HepG2 (cell line): ENCODE results near the gene IFT122. TPM values are rescaled to one million over a fixed set of nuclear protein-coding genes. Genes with fewer than 3 reads are reported as not detected.

ENCODE experiments used
- ARID5B ChIP-seq: IDR thresholded peaks from 2 replicates; pipeline ENCODE4 v1.4.0; 2020; ENCODE audit warnings: mild to moderate bottlenecking, missing genetic modification reagents
- ATF7 ChIP-seq, 2 experiments: fragments of 450-650 bp in 1 of 2; sonication (generic) in 1 of 2; formaldehyde crosslinking in 1 of 2; IDR thresholded peaks; 2 replicates each; pipeline versions ENCODE4 v1.4.0 to v1.6.1; 2016 to 2020; ENCODE audit warnings: antibody characterized with exemption in 1 of 2, mild to moderate bottlenecking in 1 of 2, missing genetic modification reagents in 1 of 2
- CREM ChIP-seq, 2 experiments: sonication (generic) in 1 of 2; formaldehyde crosslinking in 1 of 2; IDR thresholded peaks; 2 replicates each; pipeline versions ENCODE4 v1.4.0 to v1.6.1; 2016 to 2020; ENCODE audit warnings: antibody characterized with exemption in 1 of 2, mild to moderate bottlenecking in 1 of 2, missing genetic modification reagents in 1 of 2
- ELF1 ChIP-seq: sonication (generic); formaldehyde crosslinking; IDR thresholded peaks from 2 replicates; pipeline ENCODE4 v1.4.0; 2020; ENCODE audit warnings: missing genetic modification reagents
- ETS1 ChIP-seq: sonication (generic); formaldehyde crosslinking; IDR thresholded peaks from 2 replicates; pipeline ENCODE4 v1.4.0; 2020; ENCODE audit warnings: missing genetic modification reagents
- HMG20A ChIP-seq: IDR thresholded peaks from 2 replicates; pipeline ENCODE4 v1.6.1; 2016; ENCODE audit warnings: borderline replicate concordance
- MLXIP ChIP-seq: sonication (generic); formaldehyde crosslinking; IDR thresholded peaks from 2 replicates; pipeline ENCODE4 v1.9.0; 2021; ENCODE audit warnings: missing genetic modification reagents, borderline replicate concordance
- RAD51 ChIP-seq: fragments of 450-650 bp; IDR thresholded peaks from 2 replicates; pipeline ENCODE4 v1.6.1; 2016; ENCODE audit warnings: borderline replicate concordance
- RARA ChIP-seq: IDR thresholded peaks from 2 replicates; pipeline ENCODE4 v1.6.1; 2016; ENCODE audit warnings: missing genetic modification reagents, missing compliant biosample characterization
- RFX3 ChIP-seq: IDR thresholded peaks from 2 replicates; pipeline ENCODE4 v1.6.1; 2016; ENCODE audit warnings: missing biosample characterization, missing genetic modification reagents
- SALL1 ChIP-seq: sonication (generic); formaldehyde crosslinking; IDR thresholded peaks from 2 replicates; pipeline ENCODE4 v1.8.0; 2022; ENCODE audit warnings: mild to moderate bottlenecking, missing genetic modification reagents
- U2AF1 ChIP-seq: fragments of 200-400 bp; formaldehyde crosslinking; optimal IDR thresholded peaks from 2 replicates; pipeline ENCODE3; 2017; ENCODE audit warnings: mild to moderate bottlenecking, low read depth, low read length
- YY1 ChIP-seq: IDR thresholded peaks from 2 replicates; pipeline ENCODE4 v1.6.1; 2011; ENCODE audit warnings: low read length, low read depth, moderate library complexity, mild to moderate bottlenecking; ENCODE audit not compliant: insufficient read depth, insufficient replicate concordance
- ZNF12 ChIP-seq: sonication (generic); formaldehyde crosslinking; IDR thresholded peaks from 2 replicates; pipeline ENCODE4 v1.5.0; 2020; ENCODE audit warnings: missing genetic modification reagents
- ZNF30 ChIP-seq: sonication (generic); formaldehyde crosslinking; IDR thresholded peaks from 2 replicates; pipeline ENCODE4 v1.5.0; 2020; ENCODE audit warnings: mild to moderate bottlenecking, missing genetic modification reagents
- ZNF513 ChIP-seq: sonication (generic); formaldehyde crosslinking; conservative IDR thresholded peaks from 2 replicates; pipeline ENCODE4 v1.5.0; 2020; ENCODE audit warnings: missing genetic modification reagents
- ZNF639 ChIP-seq: conservative IDR thresholded peaks from 2 replicates; pipeline ENCODE4 v1.6.1; 2018; ENCODE audit warnings: missing genetic modification reagents
- ZSCAN30 ChIP-seq: sonication (generic); formaldehyde crosslinking; IDR thresholded peaks from 2 replicates; pipeline ENCODE4 v1.5.0; 2020; ENCODE audit warnings: mild to moderate bottlenecking, missing genetic modification reagents
- polyA plus RNA-seq, 8 experiments: library from polyadenylated mRNA; depleted of rRNA in 3 of 8; stranded (reverse) in 7 of 8; unstranded in 1 of 8; fragments of >200 nt; fragmentation: Illumina TruSeq in 4 of 8; extraction: Trizol in 4 of 8; gene quantifications; 2 replicates each; pipeline versions ENCODE4 v1.2.1 to v1.2.3, GENCODE V29; 2011 to 2016; ENCODE audit warnings: low read depth in 4 of 8, missing spikeins in 1 of 8, mixed read lengths in 1 of 8; ENCODE audit not compliant: insufficient read depth in 1 of 8
- total RNA-seq, 5 experiments: library from RNA; depleted of rRNA; stranded (reverse); fragments of >200 nt; fragmentation: Illumina TruSeq; extraction: Trizol; gene quantifications; 2 replicates each; pipeline ENCODE4 v1.2.3, GENCODE V29; 2016; ENCODE audit warnings: low read depth in 1 of 5

Gene IFT122
- total and polyA plus RNA-seq, 2 of the 13 experiments (the other 11 are each of a cell fraction or from before 2014, with no cell fraction given), result 10.1 to 10.3 TPM

GRCh38 chr3:129439817-129440617, at the start of gene IFT122, which contains the start of gene MBD4 (continued):
- TF ChIP-seq ATF7 (IDR thresholded peaks at IDR 0.05) (no peak), ATF7 (CRISPR knock-in tag; IDR thresholded peaks at IDR 0.05) (no peak), YY1 (peak; percentile 95), RFX3 (CRISPR knock-in tag) (peak; percentile 95), ZNF639 (CRISPR knock-in tag) (no peak), RAD51 (no peak), MLXIP (CRISPR knock-in tag) (no peak), ETS1 (CRISPR knock-in tag) (no peak), ELF1 (CRISPR knock-in tag) (peak; percentile 11; the same call in 1 of the 2 replicates), ZNF30 (CRISPR knock-in tag) (no peak), CREM (IDR thresholded peaks at IDR 0.05) (peak; percentile 51; the same call in 1 of the 2 replicates), CREM (CRISPR knock-in tag; IDR thresholded peaks at IDR 0.05) (no peak), U2AF1 (no peak), ARID5B (CRISPR knock-in tag) (no peak), SALL1 (peak; percentile 72), HMG20A (CRISPR knock-in tag) (no peak; the same call in 1 of the 2 replicates), ZSCAN30 (CRISPR knock-in tag) (0 out of 2 replicates have a peak, but pooled peaks have one; percentile 69), RARA (CRISPR knock-in tag) (no peak; the same call in 1 of the 2 replicates), ZNF12 (peak; percentile 36; the same call in 1 of the 2 replicates), ZNF513 (no peak)
